Cardiac fibroblast (primary cell): ENCODE data around the gene DYRK4.
A peak's percentile ranks its signal among the peaks of the same experiment; 100 is the strongest.

ENCODE experiments used
- DNase-seq, 2 donors: peaks; one replicate each; pipeline versions ENCODE4 v3.0.0 to v3.0.0-alpha.2; 2010; ENCODE audit warnings: low read depth in 2 of 2
- H3K4me3 ChIP-seq, 2 donors: replicated peaks in 1 of 2; 1 replicate in 1 of 2; 2 replicates in 1 of 2; pipeline ENCODE4 v1.5.1; 2011; ENCODE audit warnings: low read depth in 2 of 2, low read length in 2 of 2, mild to moderate bottlenecking in 2 of 2, moderate library complexity in 1 of 2
- TF ChIP-seq, protein P1 (sequence below): IDR thresholded peaks from one replicate; pipeline ENCODE4 v1.5.1; 2011; ENCODE audit warnings: low read depth, mild to moderate bottlenecking, low read length, inconsistent platforms

The DYRK4 gene

GRCh38 chr12:4591180-4591687 is 29.2 kb downstream of the DYRK4 start:
- DNase-seq = no peak

DNA sequence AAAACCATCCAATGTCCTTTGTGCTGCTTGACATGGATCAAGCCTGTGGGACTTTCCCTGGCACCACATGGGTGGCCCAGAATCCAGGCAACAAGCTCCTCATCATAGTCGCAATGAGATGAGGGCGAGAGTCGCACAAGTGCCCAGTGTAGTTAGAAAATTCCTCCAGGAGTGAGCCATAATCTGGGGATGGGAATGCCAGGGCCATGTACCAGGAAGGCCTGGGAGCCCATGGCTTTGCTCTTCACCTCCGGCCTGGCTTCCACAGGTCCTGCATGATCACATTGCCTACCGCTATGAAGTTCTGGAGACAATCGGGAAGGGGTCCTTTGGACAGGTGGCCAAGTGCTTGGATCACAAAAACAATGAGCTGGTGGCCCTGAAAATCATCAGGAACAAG is 33.9 kb downstream of the DYRK4 start:
- TF ChIP-seq, protein P1, sequence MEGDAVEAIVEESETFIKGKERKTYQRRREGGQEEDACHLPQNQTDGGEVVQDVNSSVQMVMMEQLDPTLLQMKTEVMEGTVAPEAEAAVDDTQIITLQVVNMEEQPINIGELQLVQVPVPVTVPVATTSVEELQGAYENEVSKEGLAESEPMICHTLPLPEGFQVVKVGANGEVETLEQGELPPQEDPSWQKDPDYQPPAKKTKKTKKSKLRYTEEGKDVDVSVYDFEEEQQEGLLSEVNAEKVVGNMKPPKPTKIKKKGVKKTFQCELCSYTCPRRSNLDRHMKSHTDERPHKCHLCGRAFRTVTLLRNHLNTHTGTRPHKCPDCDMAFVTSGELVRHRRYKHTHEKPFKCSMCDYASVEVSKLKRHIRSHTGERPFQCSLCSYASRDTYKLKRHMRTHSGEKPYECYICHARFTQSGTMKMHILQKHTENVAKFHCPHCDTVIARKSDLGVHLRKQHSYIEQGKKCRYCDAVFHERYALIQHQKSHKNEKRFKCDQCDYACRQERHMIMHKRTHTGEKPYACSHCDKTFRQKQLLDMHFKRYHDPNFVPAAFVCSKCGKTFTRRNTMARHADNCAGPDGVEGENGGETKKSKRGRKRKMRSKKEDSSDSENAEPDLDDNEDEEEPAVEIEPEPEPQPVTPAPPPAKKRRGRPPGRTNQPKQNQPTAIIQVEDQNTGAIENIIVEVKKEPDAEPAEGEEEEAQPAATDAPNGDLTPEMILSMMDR = no peak
- no peak for DNase-seq
- H3K4me3 ChIP-seq = no peak overlapping the region

More at GRCh38 chr12:4591180-4591687, 29.2 kb downstream of the DYRK4 start:
- no peak overlapping the region for H3K4me3 ChIP-seq
- TF ChIP-seq, protein P1 = no peak

- TF ChIP-seq, protein P1 = no peak
- H3K4me3 ChIP-seq = no peak overlapping the region
- DNase-seq = no peak
These were observed 41.4 kb downstream of the DYRK4 start for GRCh38 chr12:4603421-4603820.

GRCh38 chr12:4603946-4604345 is 41.9 kb downstream of the DYRK4 start:
- H3K4me3 ChIP-seq = no peak overlapping the region
- TF ChIP-seq, protein P1 = no peak
- no peak for DNase-seq

DNA sequence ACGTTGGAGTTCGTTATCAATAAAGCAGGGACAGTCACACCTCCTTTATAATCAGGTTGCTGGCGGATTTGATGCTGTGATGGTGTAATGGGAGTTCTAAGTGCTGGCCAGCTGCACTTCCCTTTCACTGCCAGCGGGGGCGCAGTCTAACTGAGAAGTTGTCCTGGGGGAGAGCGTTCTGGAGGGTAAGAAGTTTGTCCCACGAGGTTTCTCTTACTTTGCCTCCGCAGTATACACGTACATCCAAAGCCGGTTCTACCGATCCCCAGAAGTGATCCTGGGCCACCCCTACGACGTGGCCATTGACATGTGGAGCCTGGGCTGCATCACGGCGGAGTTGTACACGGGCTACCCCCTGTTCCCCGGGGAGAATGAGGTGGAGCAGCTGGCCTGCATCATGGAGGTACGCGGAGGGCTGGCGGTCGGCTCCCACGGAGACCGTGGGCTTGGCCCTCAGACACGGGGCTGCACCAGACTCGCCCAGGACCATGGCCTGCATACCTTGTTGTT is 42.7 kb downstream of the DYRK4 start:
- DNase-seq = peak; percentile 93
- H3K4me3 ChIP-seq = peak overlapping the region; percentile 69 to 92
- TF ChIP-seq, protein P1 = peak; percentile 99

GRCh38 chr12:4607056-4607455 is 45.0 kb downstream of the DYRK4 start:
- no peak overlapping the region for H3K4me3 ChIP-seq
- TF ChIP-seq, protein P1 = no peak
- DNase-seq = peak in 1 of 2 donors; percentile 28

DNA sequence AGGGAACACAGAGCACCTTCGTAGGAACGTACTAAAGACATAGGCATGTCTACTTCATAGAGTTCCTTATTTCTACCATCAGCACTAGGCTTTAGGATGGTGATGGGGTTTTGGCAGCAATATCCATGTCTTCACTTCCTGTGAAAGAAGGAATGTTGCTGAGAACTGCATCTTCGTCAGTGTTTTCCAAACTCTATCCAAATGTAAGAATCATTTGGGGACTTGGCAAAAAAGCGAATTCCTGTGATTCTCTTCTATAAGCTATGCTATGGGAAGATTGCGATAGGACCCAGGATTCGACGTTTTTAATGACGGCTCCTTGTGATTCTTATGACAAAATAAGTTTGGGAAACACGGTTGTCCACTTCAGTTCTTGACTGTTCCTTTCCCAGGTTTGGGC is 47.1 kb downstream of the DYRK4 start:
- TF ChIP-seq, protein P1 = no peak
- DNase-seq = peak in 1 of 2 donors; percentile 63
- H3K4me3 ChIP-seq = no peak overlapping the region
